Skin of body (tissue), 2 donors: ENCODE results near the gene CAB39L. TPM values are rescaled to one million over a fixed set of nuclear protein-coding genes. Genes with fewer than 3 reads are reported as not detected.

ENCODE experiments used
- DNase-seq: peaks from one replicate; lab custom pipeline; 2025; lab: John Stamatoyannopoulos, UW
- total RNA-seq: library from RNA; depleted of rRNA; stranded (reverse); fragments of >200 nt; gene quantifications from one replicate; pipeline ENCODE4 v1.2.3, GENCODE V29; 2014

CAB39L gene
- total RNA-seq, 1 donor from 2014 or later, result 10.9 TPM

- peak; percentile 27 for DNase-seq
Measured at GRCh38 chr13:49400755-49401659, 42.9 kb downstream of the CAB39L start.

GRCh38 chr13:49399801-49400472 lies 43.9 kb downstream of the CAB39L start:
- DNase-seq, result no peak

- no peak for DNase-seq
Measured at GRCh38 chr13:49395878-49396380, 47.9 kb downstream of the CAB39L start.

- DNase-seq, result peak; percentile 69
Measured at GRCh38 chr13:49395451-49395865, 48.4 kb downstream of the CAB39L start.

GRCh38 chr13:49388091-49388635 lies 55.7 kb downstream of the CAB39L start:
- no peak for DNase-seq

- no peak for DNase-seq
Measured at GRCh38 chr13:49386664-49387063, 57.2 kb downstream of the CAB39L start.

GRCh38 chr13:49376121-49376520 lies 67.7 kb downstream of the CAB39L start:
- no peak for DNase-seq

GRCh38 chr13:49374585-49375290 lies 69.1 kb downstream of the CAB39L start:
- DNase-seq, result no peak

- no peak for DNase-seq
Measured at GRCh38 chr13:49373716-49374115, 70.1 kb downstream of the CAB39L start.

- DNase-seq, result no peak
Measured at GRCh38 chr13:49371943-49372613, 71.8 kb downstream of the CAB39L start.

- no peak for DNase-seq
Measured at GRCh38 chr13:49370371-49370770, 73.5 kb downstream of the CAB39L start.

- DNase-seq, result no peak
Measured at GRCh38 chr13:49369866-49370265, 74.0 kb downstream of the CAB39L start.

GRCh38 chr13:49368688-49369087 lies 75.2 kb downstream of the CAB39L start:
- no peak for DNase-seq

GRCh38 chr13:49367640-49368422 lies 76.0 kb downstream of the CAB39L start:
- no peak for DNase-seq

- DNase-seq, result no peak
Measured at GRCh38 chr13:49366841-49367240, 77.0 kb downstream of the CAB39L start.

GRCh38 chr13:49357694-49358093 lies 86.2 kb downstream of the CAB39L start:
- no peak for DNase-seq

- peak; percentile 51 for DNase-seq
Measured at GRCh38 chr13:49356223-49356622, 87.6 kb downstream of the CAB39L start.

GRCh38 chr13:49354719-49355118 lies 89.1 kb downstream of the CAB39L start:
- DNase-seq, result no peak

GRCh38 chr13:49353908-49354307 lies 90.0 kb downstream of the CAB39L start:
- peak; percentile 22 for DNase-seq

- no peak for DNase-seq
Measured at GRCh38 chr13:49351871-49352270, 92.0 kb downstream of the CAB39L start.
